ENCODE results near the gene CGB1.

The CGB1 gene

GRCh38 chr19:48992581-48993174 lies 44.0 kb downstream of the CGB1 start (continued):
- no peak for TF ChIP-seq ZBTB10 (tag by site-specific recombination; IDR thresholded peaks at IDR 0.05)
- TF ChIP-seq TCF7L2 (IDR thresholded peaks at IDR 0.05; ENCODE audit: borderline replicate concordance, low read depth, low read length), result no peak
- TF ChIP-seq ZNF548 (tag by site-specific recombination; IDR thresholded peaks at IDR 0.05), result no peak
- TF ChIP-seq GLIS2 (tag by site-specific recombination; IDR thresholded peaks at IDR 0.05), result no peak
- no peak for TF ChIP-seq SP2 (tag by site-specific recombination; IDR thresholded peaks at IDR 0.05)
- TF ChIP-seq ZNF202 (tag by site-specific recombination; IDR thresholded peaks at IDR 0.05; ENCODE audit: borderline replicate concordance), result no peak
- TF ChIP-seq ZNF146 (tag by site-specific recombination; IDR thresholded peaks at IDR 0.05), result no peak
- TF ChIP-seq ZNF239 (tag by site-specific recombination; IDR thresholded peaks at IDR 0.05), result no peak
- no peak for TF ChIP-seq ELK4 (IDR thresholded peaks at IDR 0.05; ENCODE audit: borderline replicate concordance, low read depth, low read length)
- no peak for TF ChIP-seq ZNF664 (tag by site-specific recombination; IDR thresholded peaks at IDR 0.05)
- no peak for TF ChIP-seq SP3 (tag by site-specific recombination; IDR thresholded peaks at IDR 0.05)
- no peak; the same call in 1 of the 2 replicates for TF ChIP-seq ZNF501 (tag by site-specific recombination; IDR thresholded peaks at IDR 0.05)
- TF ChIP-seq ZNF514 (tag by site-specific recombination; IDR thresholded peaks at IDR 0.05), result no peak
- TF ChIP-seq ZBTB11 (tag by site-specific recombination; conservative IDR thresholded peaks at IDR 0.05; ENCODE audit: low read depth), result peak; percentile 60; the same call in 1 of the 2 replicates
- TF ChIP-seq ZNF404 (tag by site-specific recombination; IDR thresholded peaks at IDR 0.05), result no peak
- TF ChIP-seq ZNF830 (tag by site-specific recombination; IDR thresholded peaks at IDR 0.05; ENCODE audit: low read depth), result no peak
- TF ChIP-seq ZNF391 (tag by site-specific recombination; IDR thresholded peaks at IDR 0.05; ENCODE audit: borderline replicate concordance, low read depth), result 0 out of 2 replicates have a peak, but pooled peaks have one; percentile 21
- no peak for TF ChIP-seq ZNF76 (tag by site-specific recombination; IDR thresholded peaks at IDR 0.05; ENCODE audit: borderline replicate concordance, low read depth)
- no peak for TF ChIP-seq ZBTB44 (tag by site-specific recombination; IDR thresholded peaks at IDR 0.05)
- TF ChIP-seq ZNF596 (tag by site-specific recombination; IDR thresholded peaks at IDR 0.05), result no peak
- TF ChIP-seq SP7 (tag by site-specific recombination; IDR thresholded peaks at IDR 0.05), result no peak
- no peak for TF ChIP-seq ZNF701 (tag by site-specific recombination; IDR thresholded peaks at IDR 0.05)
- TF ChIP-seq MEIS1 (CRISPR knock-in tag; IDR thresholded peaks at IDR 0.05; ENCODE audit: borderline replicate concordance), result no peak
- no peak for TF ChIP-seq ZSCAN16 (tag by site-specific recombination; IDR thresholded peaks at IDR 0.05)
- TF ChIP-seq ZNF335 (tag by site-specific recombination; conservative IDR thresholded peaks at IDR 0.05), result peak; percentile 80
- TF ChIP-seq ZFP3 (tag by site-specific recombination; IDR thresholded peaks at IDR 0.05; ENCODE audit: low read depth), result no peak
- no peak for TF ChIP-seq ZNF600 (tag by site-specific recombination; IDR thresholded peaks at IDR 0.05)
- peak; percentile 61; the same call in 1 of the 2 replicates for TF ChIP-seq ZNF777 (tag by site-specific recombination; IDR thresholded peaks at IDR 0.05; ENCODE audit: borderline replicate concordance)
- no peak for TF ChIP-seq ZNF626 (tag by site-specific recombination; IDR thresholded peaks at IDR 0.05)
- TF ChIP-seq ZNF211 (tag by site-specific recombination; IDR thresholded peaks at IDR 0.05; ENCODE audit: low read depth), result no peak
- no peak for TF ChIP-seq ZNF416 (tag by site-specific recombination; IDR thresholded peaks at IDR 0.05)
